GM18868 (cell line): ENCODE results near the gene ACTG2.

Source experiments
- ATAC-seq: cut with Tn5 transposase; IDR thresholded peaks from one replicate; pipeline ENCODE4 v1.9.1; 2021; ENCODE audit warnings: mild to moderate bottlenecking, moderate library complexity; ENCODE audit not compliant: unreplicated experiment

ACTG2 gene

DNA sequence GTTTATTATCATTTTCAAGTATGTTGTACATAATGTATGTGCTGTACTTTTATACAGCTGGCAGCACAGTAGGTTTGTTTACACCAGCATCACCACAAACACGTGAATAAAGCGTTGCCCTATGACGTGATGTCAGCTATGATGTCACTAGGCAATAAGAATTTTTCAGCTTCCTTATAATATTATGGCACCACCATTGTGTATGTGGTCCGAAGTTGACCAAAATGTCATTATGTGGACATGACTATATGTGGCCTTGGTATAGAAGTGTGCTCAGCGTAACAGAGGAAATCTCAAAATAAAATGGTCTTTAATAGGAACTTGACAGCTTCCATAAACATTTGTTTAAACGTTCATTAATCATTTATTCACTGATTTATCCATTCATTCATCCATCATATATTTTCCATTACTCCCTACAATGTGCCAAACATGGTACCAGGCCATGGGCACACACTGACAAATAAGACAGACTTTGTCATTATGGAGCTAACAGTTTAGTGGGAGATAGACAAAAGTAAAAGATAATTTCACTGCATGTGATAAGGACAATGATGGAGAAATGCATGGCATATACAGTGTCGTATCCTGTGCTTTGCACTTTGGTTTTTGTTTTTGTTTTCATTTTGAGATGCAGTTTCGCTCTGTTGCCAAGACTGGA, 18.9 kb downstream of the ACTG2 start:
- ATAC-seq, result no peak

- no peak for ATAC-seq
Observed at GRCh38 chr2:73913414-73914054, 20.7 kb downstream of the ACTG2 start.

DNA sequence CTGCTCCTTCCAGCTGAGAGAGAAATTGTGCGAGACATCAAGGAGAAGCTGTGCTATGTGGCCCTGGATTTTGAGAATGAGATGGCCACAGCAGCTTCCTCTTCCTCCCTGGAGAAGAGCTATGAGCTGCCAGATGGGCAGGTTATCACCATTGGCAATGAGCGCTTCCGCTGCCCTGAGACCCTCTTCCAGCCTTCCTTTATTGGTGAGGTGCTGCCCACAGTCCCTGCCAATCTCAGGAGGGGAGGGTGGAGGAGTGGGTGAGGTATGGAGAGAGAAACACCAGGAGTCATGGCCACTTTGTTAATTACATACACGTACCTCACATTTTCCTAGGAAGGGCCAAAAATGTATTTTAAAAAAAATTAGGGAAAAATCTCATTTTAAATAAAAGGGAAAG, 21.9 kb downstream of the ACTG2 start:
- ATAC-seq, result no peak

DNA sequence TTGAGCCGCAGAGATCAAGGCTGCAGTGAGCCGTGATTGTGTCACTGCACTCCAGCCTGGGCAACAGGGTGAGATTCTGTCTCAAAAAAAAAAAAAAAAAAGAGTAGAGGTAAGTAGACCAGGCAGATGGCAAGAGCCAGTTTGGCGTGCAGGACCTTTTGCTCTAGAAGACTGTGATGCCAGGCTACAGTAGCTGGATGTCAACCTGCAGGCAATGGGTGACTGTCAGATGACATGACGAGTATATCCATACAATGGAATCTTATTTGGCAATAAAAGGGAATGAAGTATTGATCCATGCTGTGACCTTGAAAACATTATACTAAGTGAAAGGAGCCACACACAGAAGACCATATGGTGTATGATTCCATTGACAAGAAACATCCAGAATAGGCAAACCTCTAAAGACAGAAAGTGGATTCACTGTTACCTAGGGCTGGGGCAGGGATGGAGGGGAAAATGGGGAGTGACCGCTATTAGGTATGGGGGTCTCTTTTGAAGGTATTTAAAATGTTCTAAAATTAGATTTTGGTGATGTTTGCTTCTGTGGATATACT, 22.7 kb downstream of the ACTG2 start:
- ATAC-seq, result no peak

- ATAC-seq, result no peak
Observed at GRCh38 chr2:73916666-73917065, 23.9 kb downstream of the ACTG2 start.

DNA sequence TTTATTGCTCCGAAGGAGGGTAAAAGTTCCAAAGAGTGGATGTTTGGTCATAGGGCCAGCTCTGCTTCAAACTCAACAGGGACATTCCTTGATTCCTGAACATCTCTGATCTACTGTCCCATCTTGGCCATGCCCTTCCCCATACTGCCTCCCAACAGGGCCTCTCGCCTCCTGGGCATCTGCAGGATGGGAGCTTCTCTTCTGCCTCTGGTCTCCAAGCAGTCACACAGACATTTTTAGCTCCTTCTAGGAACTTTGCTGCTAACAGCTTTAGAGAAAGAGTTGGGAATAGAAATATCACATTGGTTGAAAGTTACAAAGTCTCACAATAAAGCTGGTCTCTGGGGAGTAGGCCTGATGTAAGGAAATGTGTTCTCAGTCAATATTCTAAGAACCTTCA, 24.5 kb downstream of the ACTG2 start:
- ATAC-seq, result no peak

DNA sequence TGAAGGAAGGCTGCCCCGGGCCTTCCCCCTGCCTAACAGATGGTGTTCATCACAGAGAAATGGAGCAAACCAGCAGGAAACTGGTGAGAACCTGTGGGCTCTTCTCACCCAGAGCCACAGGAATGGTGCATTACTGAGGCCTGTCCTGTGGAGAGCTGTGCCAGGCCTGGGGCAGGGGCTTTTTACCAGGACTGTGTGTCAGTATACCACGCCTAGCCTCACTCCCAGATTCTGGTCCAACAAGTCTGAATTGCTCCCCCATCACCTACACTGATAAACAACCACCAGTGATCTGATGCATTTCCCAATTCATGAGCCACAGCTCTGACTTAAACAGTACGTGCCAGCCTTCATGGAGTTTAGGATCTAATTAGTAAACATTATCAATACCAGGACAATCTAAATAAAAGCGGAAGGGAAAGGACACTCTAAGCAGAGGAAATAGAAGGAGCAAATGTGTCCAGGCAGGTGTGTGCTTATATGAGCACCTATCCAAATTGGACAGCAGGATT, 24.9 kb downstream of the ACTG2 start:
- ATAC-seq, result no peak

- no peak for ATAC-seq
Observed at GRCh38 chr2:73918856-73919255, 26.0 kb downstream of the ACTG2 start.

GRCh38 chr2:73919596-73920228, 26.9 kb downstream of the ACTG2 start:
- no peak for ATAC-seq

GRCh38 chr2:73920577-73921545, 28.1 kb downstream of the ACTG2 start:
- no peak for ATAC-seq

- ATAC-seq, result no peak
Observed at GRCh38 chr2:73921581-73921980, 28.8 kb downstream of the ACTG2 start.

GRCh38 chr2:73922681-73923080, 29.9 kb downstream of the ACTG2 start:
- ATAC-seq, result no peak

GRCh38 chr2:73925033-73925704, 32.4 kb downstream of the ACTG2 start:
- no peak for ATAC-seq

DNA sequence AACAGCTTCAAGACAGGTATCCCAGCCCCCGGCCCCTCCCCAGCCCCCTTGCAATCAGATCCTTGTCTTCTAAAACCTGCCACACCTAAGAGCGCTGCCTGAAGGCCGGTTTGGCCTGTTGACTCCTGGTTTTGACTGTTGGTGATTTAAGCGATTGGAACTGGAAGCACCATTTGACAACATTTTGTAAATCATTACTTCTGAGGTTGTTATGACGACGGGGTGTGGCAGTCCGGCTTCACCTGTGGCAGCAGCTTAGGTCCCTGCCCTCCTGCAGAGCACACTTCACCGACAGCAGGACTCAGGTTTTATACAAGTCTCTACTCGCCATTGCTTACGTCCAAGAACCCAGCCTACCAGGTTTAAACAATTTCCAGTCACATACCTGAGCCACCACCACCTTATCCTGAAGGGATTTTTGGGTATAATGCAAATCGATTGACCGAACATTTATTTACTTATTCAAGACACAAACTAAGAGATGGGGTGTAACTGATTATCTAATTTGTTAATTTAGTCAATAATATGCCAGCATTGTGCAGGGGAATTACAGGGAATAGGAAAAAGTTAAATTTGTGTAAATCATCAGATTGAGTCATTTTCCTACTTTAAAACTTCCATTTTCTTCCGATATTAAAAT, 33.2 kb downstream of the ACTG2 start:
- no peak for ATAC-seq

- peak; percentile 100 for ATAC-seq
Observed at GRCh38 chr2:73926493-73927327, 33.9 kb downstream of the ACTG2 start, which contains the start of gene DGUOK. Gene DGUOK (plus strand): TSS chr2:73926880. CDS start chr2:73926911, 31 bp downstream.

GRCh38 chr2:73927344-73927743, 34.5 kb downstream of the ACTG2 start:
- no peak for ATAC-seq

DNA sequence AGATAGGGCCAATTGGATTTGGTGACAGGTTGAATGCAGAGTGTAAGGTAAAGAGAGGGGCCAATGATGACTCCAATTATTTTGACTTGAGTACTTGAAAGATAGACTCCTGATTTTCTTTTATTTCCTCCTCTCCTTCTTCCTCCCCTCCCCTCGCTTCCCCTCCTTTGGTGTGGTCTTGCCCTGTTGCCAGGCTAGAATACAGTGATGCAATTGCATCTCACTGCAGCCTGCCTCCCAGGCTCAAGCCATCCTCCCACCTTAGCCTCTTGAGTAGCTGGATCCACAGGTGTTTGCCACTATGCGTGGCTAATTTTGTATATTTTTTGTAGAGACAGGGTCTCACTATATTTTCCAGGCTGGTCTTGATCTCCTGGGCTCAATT, 36.1 kb downstream of the ACTG2 start:
- ATAC-seq, result no peak

GRCh38 chr2:73930386-73930785, 37.6 kb downstream of the ACTG2 start:
- no peak for ATAC-seq
